GM23338 (cell line): ENCODE data around the gene ABL2.

Source experiments
- CREB1 ChIP-seq: fragments of 250-450 bp; sonication (Bioruptor Pico); IDR thresholded peaks from 2 replicates; pipeline ENCODE4 v1.5.0; 2020; ENCODE audit warnings: low read depth, mild to moderate bottlenecking, moderate library complexity
- CTCF ChIP-seq, 2 experiments: fragments of 200-600 bp in 1 of 2; sonication (generic) in 1 of 2; conservative IDR thresholded peaks; 2 replicates each; pipeline versions ENCODE4 v1.5.1 to v1.6.1; 2016 to 2017; ENCODE audit warnings: antibody characterized with exemption in 2 of 2, low read depth in 2 of 2, mild to moderate bottlenecking in 2 of 2, moderate library complexity in 1 of 2
- EZH2 ChIP-seq: fragments of 200-600 bp; sonication (generic); IDR thresholded peaks from one replicate; pipeline ENCODE4 v1.8.0; 2017; ENCODE audit warnings: antibody characterized with exemption, mild to moderate bottlenecking, low read depth; ENCODE audit not compliant: unreplicated experiment
- JUNB ChIP-seq: IDR thresholded peaks from one replicate; pipeline ENCODE4 v1.6.1; 2016; ENCODE audit warnings: antibody characterized with exemption; ENCODE audit not compliant: unreplicated experiment
- POLR2AphosphoS5 ChIP-seq: IDR thresholded peaks from 2 replicates; pipeline ENCODE4 v1.6.1; 2016; ENCODE audit warnings: antibody characterized with exemption, low read depth

DNA sequence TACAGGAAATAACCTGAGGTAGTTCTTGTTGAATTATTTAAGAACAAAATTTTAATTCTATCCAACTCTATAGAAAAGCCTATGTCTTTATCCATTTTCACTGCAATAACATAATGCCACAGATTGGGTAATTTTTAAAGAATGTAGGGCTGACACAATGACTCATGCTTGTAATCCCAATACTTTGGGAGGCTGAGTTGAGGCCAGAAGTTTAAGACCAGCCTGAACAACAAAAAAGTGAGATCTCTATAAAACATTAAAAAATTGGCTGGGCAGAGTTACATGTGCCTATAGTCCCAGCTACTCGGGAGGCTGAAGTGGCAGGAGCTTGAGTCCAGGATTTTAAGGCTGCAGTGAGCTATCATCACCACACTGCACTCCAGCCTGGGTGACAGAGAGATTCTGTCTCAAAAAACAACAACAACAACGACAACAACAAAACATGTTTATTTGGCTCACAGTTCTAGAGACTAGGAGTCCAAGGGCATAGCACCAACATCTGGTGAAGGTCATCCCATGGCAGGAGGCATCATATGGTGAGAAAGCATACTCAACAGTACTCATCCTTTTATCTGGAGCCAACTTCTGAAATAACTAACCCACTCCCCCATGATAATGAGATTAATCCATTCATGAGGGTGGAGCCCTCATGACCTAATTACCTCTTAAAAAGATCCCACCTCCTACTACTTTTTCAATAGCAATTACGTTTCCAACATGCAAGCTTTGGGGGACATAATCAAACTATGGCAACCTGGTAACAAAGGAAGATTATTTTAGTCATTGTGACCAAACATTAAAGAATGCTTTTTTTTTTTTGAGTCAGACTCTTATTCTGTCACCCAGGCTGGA lies 59.6 kb downstream of the ABL2 start:
- TF ChIP-seq CTCF (conservative IDR thresholded peaks at IDR 0.05; ENCODE audit: low read depth in 2 of 2) (no peak), JUNB (no peak), POLR2AphosphoS5 (no peak), EZH2 (no peak), CREB1 (CRISPR knock-in tag) (no peak)
